K562 (cell line): ENCODE measurements around the gene RNF19B. TPM values are rescaled to one million over a fixed set of nuclear protein-coding genes. Genes with fewer than 3 reads are reported as not detected.

Source experiments
- ATAC-seq: fragments of 200-7000 bp; cut with Tn5 transposase; 3 replicates; pipeline ENCODE4 v1.9.1; 2020; ENCODE audit warnings: moderate library complexity
- BruUV-seq: library from RNA; stranded (reverse); fragments of 400-500 nt; replicated peaks from 2 replicates; lab custom pipeline; 2021; lab: Mats Ljungman, UMichigan
- CTCF ChIA-PET: fragments of 300-600 bp; formaldehyde crosslinking; extraction: SDS; loops from one replicate; lab custom pipeline; 2021; ENCODE audit warnings: low intra/inter-chr PET ratio; lab: Yijun Ruan, JAX
- POLR2A ChIA-PET: fragments of 300-600, 350-650 bp; sonication (Branson Sonifier 250); formaldehyde crosslinking; extraction: SDS; loops from one replicate; lab custom pipeline; 2021; ENCODE audit warnings: antibody characterized with exemption, inconsistent platforms; lab: Yijun Ruan, JAX
- DNase-seq, 4 experiments: peaks; one replicate each; pipeline versions ENCODE4 v3.0.0 to v3.0.0-alpha.2; 2011 to 2018; ENCODE audit warnings: low spot score in 3 of 4, mixed read lengths in 3 of 4; ENCODE audit errors: extremely low read depth in 1 of 4
- FAIRE-seq: peaks from 2 replicates; lab custom pipeline; 2011; peaks lifted over from hg19 to GRCh38; lab: Jason Lieb, UNC
- H2AFZ ChIP-seq: 2 replicates; pipeline ENCODE4 v1.6.0; 2011; ENCODE audit warnings: low read depth, low read length, control low read depth, inconsistent platforms
- H3K27ac ChIP-seq: fragments of 200-600 bp; 3 replicates; pipeline ENCODE4 v1.8.0; 2011; ENCODE audit warnings: low read depth, mild to moderate bottlenecking, control low read depth, inconsistent platforms, low read length, moderate library complexity, mixed read lengths; ENCODE audit errors: extremely low read depth
- H3K27me3 ChIP-seq, 2 experiments: fragments of 300-600 bp in 1 of 2; 2 replicates in 1 of 2; 3 replicates in 1 of 2; pipeline versions ENCODE4 v1.6.0 to v1.8.0; 2011; ENCODE audit warnings: inconsistent platforms in 2 of 2, low read length in 2 of 2, mild to moderate bottlenecking in 1 of 2, mixed read lengths in 1 of 2, moderate library complexity in 1 of 2; ENCODE audit not compliant: control insufficient read depth in 2 of 2, insufficient read depth in 2 of 2
- H3K36me3 ChIP-seq: fragments of 300-600 bp; 3 replicates; pipeline ENCODE4 v1.8.0; 2011; ENCODE audit warnings: mild to moderate bottlenecking, low read length, inconsistent platforms; ENCODE audit not compliant: control insufficient read depth, insufficient read depth
- H3K4me1 ChIP-seq, 2 experiments: fragments of 200-600 bp in 1 of 2; replicated peaks in 1 of 2; 2 replicates in 1 of 2; 3 replicates in 1 of 2; pipeline versions ENCODE4 v1.5.1 to v1.8.0; 2011; ENCODE audit warnings: inconsistent platforms in 2 of 2, low read length in 2 of 2, mild to moderate bottlenecking in 1 of 2, mixed read lengths in 1 of 2, moderate library complexity in 1 of 2; ENCODE audit not compliant: control insufficient read depth in 2 of 2, insufficient read depth in 2 of 2
- H3K4me2 ChIP-seq: 2 replicates; pipeline ENCODE4 v1.6.1; 2011; ENCODE audit warnings: low read length, control low read depth, inconsistent platforms, mixed read lengths; ENCODE audit not compliant: insufficient read depth
- H3K4me3 ChIP-seq: fragments of 200-600 bp; sonication (generic), shearing (Covaris generic); 2 replicates; pipeline ENCODE4 v1.5.1; 2016; ENCODE audit warnings: control low read depth, inconsistent platforms
- H3K79me2 ChIP-seq: fragments of 200-600 bp; 3 replicates; pipeline ENCODE4 v1.8.0; 2011; ENCODE audit warnings: low read length, inconsistent platforms; ENCODE audit not compliant: control insufficient read depth, insufficient read depth
- H3K9ac ChIP-seq, 2 experiments: 2 replicates each; pipeline versions ENCODE4 v1.6.0 to v1.6.1; 2011; ENCODE audit warnings: low read depth in 2 of 2, low read length in 2 of 2, control low read depth in 1 of 2, inconsistent platforms in 1 of 2, mild to moderate bottlenecking in 1 of 2, mixed read lengths in 1 of 2; ENCODE audit not compliant: insufficient read depth in 1 of 2
- H3K9me1 ChIP-seq: one replicate; pipeline ENCODE4 v1.6.0; 2011; ENCODE audit warnings: inconsistent platforms, mild to moderate bottlenecking, low read length, moderate library complexity; ENCODE audit not compliant: control insufficient read depth, insufficient read depth
- H3K9me3 ChIP-seq: replicated peaks from 2 replicates; pipeline ENCODE4 v1.5.1; 2011; ENCODE audit warnings: low read depth, low read length, inconsistent platforms; ENCODE audit not compliant: control insufficient read depth, insufficient read depth
- H4K20me1 ChIP-seq: replicated peaks from 2 replicates; pipeline ENCODE4 v1.6.1; 2011; ENCODE audit warnings: low read length, inconsistent platforms, mixed read lengths; ENCODE audit not compliant: control insufficient read depth, insufficient read depth
- CHAMP1 ChIP-seq: fragments of 450-650 bp; IDR thresholded peaks from 2 replicates; pipeline ENCODE4 v1.6.1; 2016; ENCODE audit warnings: mild to moderate bottlenecking
- CHD4 ChIP-seq: fragments of 200-600 bp; sonication (generic); IDR thresholded peaks from 3 replicates; pipeline ENCODE4 v1.6.1; 2012; ENCODE audit warnings: low read depth, mild to moderate bottlenecking, mixed read lengths, low read length, inconsistent platforms; ENCODE audit not compliant: insufficient read depth, insufficient replicate concordance, poor library complexity, severe bottlenecking
- ETV5 ChIP-seq: sonication (generic); formaldehyde crosslinking; IDR thresholded peaks from 2 replicates; pipeline ENCODE4 v1.4.0; 2020; ENCODE audit warnings: low read depth, mild to moderate bottlenecking, missing genetic modification reagents
- GABPA ChIP-seq: fragments of 200-800 bp; sonication (Bioruptor generic); conservative IDR thresholded peaks from 2 replicates; pipeline ENCODE4 v1.6.1; 2016; ENCODE audit warnings: low read depth, missing genetic modification characterization, missing compliant biosample characterization
- KAT7 ChIP-seq: sonication (generic); formaldehyde crosslinking; IDR thresholded peaks from 2 replicates; pipeline ENCODE4 v1.8.0; 2022; ENCODE audit warnings: missing genetic modification reagents, mild to moderate bottlenecking, borderline replicate concordance
- MBD2 ChIP-seq: sonication (generic); IDR thresholded peaks from 2 replicates; pipeline ENCODE4 v1.6.1; 2016; ENCODE audit warnings: low read depth, borderline replicate concordance
- RFX1 ChIP-seq: fragments of 450-650 bp; IDR thresholded peaks from 2 replicates; pipeline ENCODE4 v1.6.1; 2016; ENCODE audit warnings: mild to moderate bottlenecking, moderate library complexity
- RFX7 ChIP-seq: fragments of 250-450 bp; sonication (Bioruptor Pico); IDR thresholded peaks from 2 replicates; pipeline ENCODE4 v1.5.1; 2021; ENCODE audit warnings: mild to moderate bottlenecking
- SUPT5H ChIP-seq: fragments of 450-650 bp; IDR thresholded peaks from 2 replicates; pipeline ENCODE4 v1.6.1; 2016
- whole genome bisulfite sequencing: fragments of 100-300 bp; shearing (Covaris generic); methylation state at CpG from one replicate; pipeline ENCODE4 v1.1.6; 2016; ENCODE audit warnings: low coverage, mixed read lengths; ENCODE audit not compliant: insufficient coverage; ENCODE audit errors: missing lambda C conversion rate; 5-methylcytosine and 5-hydroxymethylcytosine counted together
- in situ Hi-C: fragments of 300-500 bp; cut with MboI; formaldehyde crosslinking; loops from 4 replicates; pipeline ENCODE4 v1.15.0; 2018; ENCODE audit warnings: inconsistent platforms, mixed read lengths
- intact Hi-C: fragments of 100-400 bp; cut with micrococcal nuclease; formaldehyde crosslinking; loops from 2 replicates; pipeline ENCODE4 v1.14.2; 2022
- polyA plus RNA-seq, 8 experiments: library from polyadenylated mRNA; depleted of rRNA in 4 of 8; stranded (reverse) in 5 of 8; unstranded in 3 of 8; fragments of >200 nt; fragmentation: Nextera tagmentation in 2 of 8; fragmentation: Illumina TruSeq in 1 of 8; extraction: Ambion mirVana in 2 of 8; extraction: Trizol in 1 of 8; gene quantifications; 2 replicates each; pipeline versions ENCODE4 v1.2.1 to v1.2.3, GENCODE V29; 2011 to 2014; ENCODE audit warnings: inconsistent platforms in 1 of 8, missing spikeins in 1 of 8
- total RNA-seq, 7 experiments: library from RNA; depleted of rRNA in 6 of 7; stranded (reverse); fragments of >200 nt in 6 of 7; fragmentation: Illumina TruSeq in 2 of 7; extraction: Trizol in 2 of 7; gene quantifications; 2 replicates each; pipeline versions ENCODE4 v1.2.1 to v1.2.3, GENCODE V29; 2011 to 2021; ENCODE audit warnings: low replicate concordance in 1 of 7

The RNF19B gene
- total and polyA plus RNA-seq, 9 of the 15 experiments (the other 6 are each of a cell fraction or from before 2014, with no cell fraction given) = 2.6 to 14.9 (median 10.1) TPM

DNA sequence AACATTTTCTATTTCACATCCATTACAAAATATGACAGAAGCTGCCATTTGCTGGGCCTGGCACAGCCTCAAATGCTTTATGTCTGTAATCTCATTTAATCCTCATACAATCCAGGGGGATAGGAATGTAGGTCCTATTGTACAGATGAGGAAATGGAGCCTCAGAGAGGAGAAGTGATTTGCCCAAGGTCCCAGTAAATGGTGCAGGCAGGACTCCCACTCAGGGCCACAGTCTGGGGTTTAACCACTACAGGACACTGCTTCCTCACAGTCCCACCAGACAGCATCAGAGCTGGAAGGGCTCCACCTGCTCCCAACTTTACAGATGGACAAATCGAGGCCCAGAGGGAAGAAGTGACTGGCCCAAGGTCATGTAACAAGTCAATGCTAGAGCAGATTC, 20.6 kb upstream of the RNF19B start (continued):
- TF ChIP-seq CHAMP1 = no peak
- no peak for TF ChIP-seq ETV5
- TF ChIP-seq CHD4 = no peak
- no peak for TF ChIP-seq GABPA (tag)
- no peak for TF ChIP-seq RFX7 (CRISPR knock-in tag)
- no peak for TF ChIP-seq MBD2
- no peak for TF ChIP-seq SUPT5H

DNA sequence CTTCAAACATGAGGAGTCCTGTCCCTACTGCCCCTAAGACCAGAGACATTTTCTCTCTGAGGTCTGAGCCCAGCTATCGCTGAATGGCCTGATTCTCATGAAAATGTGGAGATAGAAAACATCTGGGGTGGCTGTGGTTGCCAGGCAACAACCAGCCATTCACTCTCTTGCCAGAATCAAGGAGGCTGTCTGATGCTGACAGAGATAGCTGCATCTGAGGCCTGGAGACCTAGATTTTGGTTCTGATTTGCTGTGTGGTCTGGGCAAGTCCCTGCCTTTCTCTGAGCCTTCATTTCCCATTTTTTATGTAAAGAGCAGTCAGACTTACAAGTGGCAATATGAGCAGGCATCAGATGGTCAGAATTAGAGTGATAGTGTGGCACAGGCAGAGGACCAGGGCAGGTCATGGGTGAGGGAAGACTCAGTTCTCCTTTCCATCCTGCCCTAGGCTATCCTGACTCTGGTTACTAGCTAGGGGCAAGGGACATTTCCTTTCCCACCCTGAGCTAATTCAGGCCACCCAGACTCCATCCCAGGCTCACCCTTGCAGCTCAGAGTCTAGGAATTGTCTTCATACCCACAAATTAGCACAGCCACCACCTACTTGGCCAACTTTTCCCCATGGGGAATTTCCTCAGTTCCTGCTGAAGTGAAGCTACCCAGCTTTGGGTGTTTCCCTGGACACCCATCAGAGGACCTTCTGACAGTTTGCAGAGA, 20.0 kb upstream of the RNF19B start:
- H3K9ac ChIP-seq = peak overlapping the region in 1 of 2 experiments; percentile 43; a peak in 1 of 4 replicates

More for the DNA sequence above, 20.0 kb upstream of the RNF19B start:
- no peaks in the 10 kb centered on the region; the same call in 1 of the 2 replicates for H4K20me1 ChIP-seq
- FAIRE-seq (no peak), ATAC-seq (no peak), DNase-seq (no peak)
- no peaks in the 10 kb centered on the region for H3K79me2 ChIP-seq
- no TSS peak for BruUV-seq
- no peaks in the 10 kb centered on the region for H3K9me3 ChIP-seq
- intact Hi-C loops = no loop called here
- H2AFZ ChIP-seq = no peak overlapping the region
- TF ChIP-seq KAT7 (CRISPR knock-in tag) (no peak), RFX1 (peak; percentile 79)
- POLR2A ChIA-PET = interaction anchor here (1.0 to 2.3 kb wide), 8 partner anchors 8 to 34 kb away, joined by 3 to 10 read pairs (median 4); partner anchors contain the start of gene RNF19B
- H3K9me1 ChIP-seq = no peaks in the 10 kb centered on the region
- no peaks in the 10 kb centered on the region for H3K36me3 ChIP-seq
- H3K4me3 ChIP-seq = no peak overlapping the region
- H3K4me2 ChIP-seq = no peak overlapping the region
- 16% methylated on average over 1 of the region's 1 CpG for WGBS
- CTCF ChIA-PET = no interaction called here
- peaks cover 7 to 14% of the 10 kb centered on the region in 2 experiments for H3K4me1 ChIP-seq
- in situ Hi-C loops = no loop called here
- no peak overlapping the region for H3K27ac ChIP-seq
- no peaks in the 10 kb centered on the region; a peak in 1 of 5 replicates for H3K27me3 ChIP-seq
